GM18526 (cell line): Measurements from ENCODE around the gene SLC25A13.

Experiments
- POLR2A ChIP-seq: IDR thresholded peaks from 3 replicates; pipeline ENCODE4 v1.6.1; 2011; ENCODE audit not compliant: insufficient read length; ENCODE audit errors: extremely low read depth

Gene SLC25A13

GRCh38 chr7:96306385-96307125 is 15.3 kb downstream of the SLC25A13 start:
- TF ChIP-seq POLR2A, result no peak

GRCh38 chr7:96305915-96306314 is 16.0 kb downstream of the SLC25A13 start:
- no peak for TF ChIP-seq POLR2A

- no peak for TF ChIP-seq POLR2A
Observed at GRCh38 chr7:96304573-96304972, 17.3 kb downstream of the SLC25A13 start.

DNA sequence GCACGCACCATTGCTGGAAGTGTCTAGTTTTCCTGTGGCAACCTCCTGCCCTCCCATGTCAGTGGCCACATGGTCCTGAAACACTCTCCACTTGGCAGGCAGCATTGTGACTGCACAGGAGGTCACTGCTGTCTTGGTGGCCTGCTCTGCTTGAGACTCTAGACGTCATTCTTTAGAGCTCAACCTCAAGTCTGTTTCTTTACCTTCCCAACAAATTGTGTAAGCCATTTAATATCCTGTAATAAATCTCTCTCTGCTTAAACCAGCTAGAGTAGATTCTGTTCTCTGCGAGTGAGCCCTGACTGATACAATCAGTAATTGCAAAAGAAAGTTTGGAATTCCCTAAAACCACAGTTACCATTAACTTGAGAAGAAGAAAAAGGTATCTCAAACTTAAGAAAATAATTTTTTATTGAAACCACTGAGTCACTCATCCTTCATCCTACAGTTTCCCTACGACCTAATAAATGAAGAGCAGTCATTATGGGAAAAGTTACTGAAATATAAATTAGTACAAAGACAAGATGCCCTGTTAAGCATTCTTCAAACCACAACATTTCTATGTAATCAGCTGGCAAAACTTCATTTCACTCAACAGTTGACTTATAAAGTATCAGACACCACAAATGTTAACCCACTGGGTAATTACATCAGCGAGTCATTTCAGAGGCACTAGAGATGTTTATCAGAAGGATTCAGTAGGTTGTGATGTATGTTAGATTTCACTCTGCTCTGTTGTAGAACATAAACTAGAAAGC is 18.0 kb downstream of the SLC25A13 start:
- no peak for TF ChIP-seq POLR2A

- no peak for TF ChIP-seq POLR2A
Observed at GRCh38 chr7:96303105-96303685, 18.7 kb downstream of the SLC25A13 start.

DNA sequence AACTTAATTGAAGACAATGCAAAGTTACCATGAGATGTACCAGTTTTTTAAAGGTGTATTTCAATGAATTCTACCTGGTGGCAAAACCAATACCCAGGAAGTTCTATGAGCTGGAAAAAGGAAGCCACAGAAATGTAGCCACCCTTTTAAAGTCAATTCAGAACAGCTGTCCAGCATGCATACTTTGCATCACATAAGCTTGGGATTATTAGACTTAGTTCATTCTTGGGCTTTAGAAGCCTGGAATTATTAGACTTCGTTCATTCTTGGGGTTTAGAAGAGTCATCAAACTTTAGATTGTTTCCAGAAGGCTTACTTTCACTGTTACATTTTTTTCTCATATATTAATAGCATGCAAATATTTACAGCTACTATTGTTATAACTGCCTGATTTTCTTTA is 20.9 kb downstream of the SLC25A13 start:
- no peak for TF ChIP-seq POLR2A

DNA sequence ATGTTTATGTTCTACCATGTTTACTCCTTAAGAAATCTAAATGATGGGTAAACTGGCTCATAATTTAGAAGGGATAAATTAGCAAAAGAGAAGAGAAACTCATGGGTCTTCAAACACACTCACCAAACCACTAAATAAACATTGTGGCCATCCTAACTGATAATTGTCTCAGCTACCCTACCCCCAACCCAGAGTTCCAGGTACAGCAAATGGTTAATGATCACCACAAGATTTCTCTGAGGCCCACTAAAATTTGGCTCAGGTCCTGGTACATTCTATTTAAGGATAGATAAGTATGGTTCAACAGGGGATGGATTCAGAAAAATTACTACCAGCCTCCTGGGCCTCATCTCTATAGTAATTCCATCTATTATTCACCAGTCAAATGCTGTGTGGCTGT is 21.4 kb downstream of the SLC25A13 start:
- no peak for TF ChIP-seq POLR2A

GRCh38 chr7:96299496-96299895 is 22.4 kb downstream of the SLC25A13 start:
- no peak for TF ChIP-seq POLR2A

DNA sequence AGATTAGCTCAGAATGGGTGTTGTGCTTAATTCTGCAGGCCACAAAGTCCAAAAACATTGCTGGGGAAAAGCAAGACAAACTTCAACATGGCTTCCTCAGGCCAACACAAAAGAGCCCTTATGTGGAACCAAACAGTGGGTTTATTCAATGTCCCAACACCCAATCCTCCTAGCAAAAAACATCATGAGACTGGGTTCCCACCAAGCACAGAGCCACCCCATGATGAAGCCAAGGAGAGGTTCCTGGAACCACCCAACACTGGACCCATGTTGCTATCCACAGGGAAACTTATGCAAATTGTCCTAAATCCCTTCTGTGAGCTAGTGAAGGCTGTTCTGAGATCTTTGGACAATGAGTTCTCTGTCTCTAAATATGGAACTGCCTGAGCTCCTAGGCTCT is 24.0 kb downstream of the SLC25A13 start:
- TF ChIP-seq POLR2A, result no peak

DNA sequence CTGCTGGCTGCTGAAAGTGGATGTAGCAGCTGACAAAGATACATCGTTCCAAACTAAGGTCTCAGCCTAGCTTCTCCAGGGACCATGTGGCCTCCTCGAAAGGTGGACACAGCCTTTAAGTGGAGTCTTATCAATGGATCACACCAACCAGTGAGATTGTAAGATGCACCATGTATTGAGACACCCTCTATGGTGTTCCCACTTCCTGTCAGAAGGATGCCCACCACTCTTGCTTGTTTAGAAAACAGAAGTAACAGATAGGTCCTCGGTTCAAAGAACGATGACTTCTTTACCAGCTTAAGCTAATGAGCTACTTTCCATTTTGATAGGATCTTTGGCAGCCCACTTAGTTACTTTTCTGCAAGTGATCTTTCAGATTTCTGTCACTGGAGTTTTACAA is 34.3 kb downstream of the SLC25A13 start:
- TF ChIP-seq POLR2A, result no peak

GRCh38 chr7:96287132-96287531 is 34.8 kb downstream of the SLC25A13 start:
- TF ChIP-seq POLR2A, result no peak

DNA sequence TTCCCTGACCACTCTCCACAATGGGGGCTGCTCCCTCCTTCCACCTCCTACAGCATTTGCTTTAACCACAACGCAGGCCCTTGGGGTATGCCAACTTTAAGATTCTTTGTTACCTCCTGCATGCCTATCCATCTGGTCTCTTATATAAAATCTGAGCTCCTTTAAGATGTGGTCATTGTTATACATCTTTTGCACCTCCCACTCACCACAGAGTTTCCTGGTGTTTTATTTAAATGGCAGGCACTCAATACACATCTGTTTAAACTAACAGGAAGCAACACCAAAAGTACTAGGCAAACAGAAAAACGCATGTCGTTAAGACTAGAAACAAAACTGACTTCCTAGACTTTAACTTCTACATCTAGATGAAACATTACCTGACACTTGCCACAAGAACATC is 36.3 kb downstream of the SLC25A13 start:
- TF ChIP-seq POLR2A, result no peak

DNA sequence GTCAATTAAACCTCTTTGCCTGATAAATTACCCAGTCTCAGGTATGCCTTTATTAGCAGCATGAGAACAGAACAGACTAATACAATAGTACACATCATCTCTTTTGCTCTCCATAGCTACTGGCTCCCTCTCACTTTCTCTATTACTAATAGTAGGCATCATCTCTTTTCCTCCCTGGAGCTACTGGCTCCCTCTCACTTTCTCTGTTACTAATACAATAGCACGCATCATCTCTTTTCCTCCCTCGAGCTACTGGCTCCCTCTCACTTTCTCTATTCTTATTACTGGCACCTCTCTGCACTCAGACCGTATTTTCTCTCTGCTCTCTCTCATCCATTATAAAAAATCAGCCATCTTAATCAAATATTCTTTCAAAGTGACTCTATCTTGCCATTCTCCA is 37.1 kb downstream of the SLC25A13 start:
- no peak for TF ChIP-seq POLR2A

DNA sequence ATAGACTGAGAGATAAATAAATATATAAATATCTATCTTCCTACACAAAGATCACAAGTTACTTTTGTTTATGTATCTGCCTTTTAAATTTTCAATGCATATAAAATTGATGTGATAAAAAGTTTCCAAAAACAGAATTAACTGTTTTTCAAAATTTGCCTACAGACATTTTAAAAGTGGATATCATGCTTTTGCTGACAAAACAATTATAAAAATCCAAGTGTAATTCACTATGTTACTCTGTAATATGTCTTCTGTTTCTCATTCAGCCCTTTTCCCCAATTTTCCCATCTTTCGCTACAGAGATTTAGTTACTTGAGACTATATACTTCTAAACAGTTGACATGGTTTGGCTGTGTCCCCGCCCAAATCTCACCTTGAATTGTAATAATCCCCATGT is 37.7 kb downstream of the SLC25A13 start:
- TF ChIP-seq POLR2A, result no peak

DNA sequence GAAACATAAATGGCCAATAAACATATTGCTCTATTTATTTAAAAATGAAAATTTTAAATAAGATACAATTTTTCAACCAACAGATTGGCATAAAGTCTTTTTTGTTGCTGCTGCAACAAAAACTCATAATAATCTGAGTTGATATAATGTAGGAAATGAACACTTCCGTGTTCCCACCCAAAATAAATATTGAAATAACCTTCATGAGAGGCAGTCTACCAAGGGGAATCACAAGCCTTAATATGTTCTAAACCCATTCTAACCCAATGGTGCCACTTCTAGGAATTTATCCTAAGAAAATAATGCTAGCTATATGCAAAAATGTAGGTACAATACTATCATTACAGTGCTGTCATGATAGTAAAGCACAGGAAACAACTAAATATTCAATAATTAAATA is 39.1 kb downstream of the SLC25A13 start:
- no peak for TF ChIP-seq POLR2A

DNA sequence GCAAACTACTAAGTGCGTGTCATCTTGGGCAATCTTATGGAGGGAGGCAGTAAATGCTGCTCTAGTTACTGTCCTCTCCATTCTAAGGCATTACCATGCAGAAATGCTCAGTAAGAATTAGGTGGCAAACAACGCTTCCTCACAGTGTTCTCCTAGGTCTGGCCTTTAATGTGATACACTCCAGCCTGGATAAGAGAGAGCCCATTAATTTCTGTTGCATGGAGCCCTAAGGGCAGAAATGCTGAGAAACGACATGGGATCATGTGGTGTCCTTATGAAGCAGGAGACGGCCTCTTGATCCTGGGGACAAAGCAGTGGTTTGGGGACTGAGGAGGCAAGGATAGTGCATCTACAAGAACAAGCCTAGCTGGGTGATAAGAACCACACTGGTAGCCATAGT is 44.0 kb downstream of the SLC25A13 start:
- TF ChIP-seq POLR2A, result no peak

GRCh38 chr7:96276019-96276418 is 45.9 kb downstream of the SLC25A13 start:
- no peak for TF ChIP-seq POLR2A

- no peak for TF ChIP-seq POLR2A
Observed at GRCh38 chr7:96273716-96274115, 48.2 kb downstream of the SLC25A13 start.
